GM18951 (cell line): ENCODE results near the gene KPNA4.
"Not testable (repeated sequence)": the region's sequence is repeated elsewhere in the genome, so short reads cannot be mapped to it uniquely, and the experiment has no call there.

Experiments
- POLR2A ChIP-seq: IDR thresholded peaks from 4 replicates; pipeline ENCODE4 v1.6.1; 2011; ENCODE audit warnings: mild to moderate bottlenecking; ENCODE audit not compliant: insufficient read length, insufficient read depth; ENCODE audit errors: extremely low read depth
- in situ Hi-C: fragments of 300-500 bp; cut with MboI; formaldehyde crosslinking; loops from one replicate; pipeline ENCODE4 v1.12.0; 2022; ENCODE audit warnings: low sequenced_read_pairs, mixed read lengths, inconsistent platforms; ENCODE audit not compliant: unreplicated experiment

The KPNA4 gene

DNA sequence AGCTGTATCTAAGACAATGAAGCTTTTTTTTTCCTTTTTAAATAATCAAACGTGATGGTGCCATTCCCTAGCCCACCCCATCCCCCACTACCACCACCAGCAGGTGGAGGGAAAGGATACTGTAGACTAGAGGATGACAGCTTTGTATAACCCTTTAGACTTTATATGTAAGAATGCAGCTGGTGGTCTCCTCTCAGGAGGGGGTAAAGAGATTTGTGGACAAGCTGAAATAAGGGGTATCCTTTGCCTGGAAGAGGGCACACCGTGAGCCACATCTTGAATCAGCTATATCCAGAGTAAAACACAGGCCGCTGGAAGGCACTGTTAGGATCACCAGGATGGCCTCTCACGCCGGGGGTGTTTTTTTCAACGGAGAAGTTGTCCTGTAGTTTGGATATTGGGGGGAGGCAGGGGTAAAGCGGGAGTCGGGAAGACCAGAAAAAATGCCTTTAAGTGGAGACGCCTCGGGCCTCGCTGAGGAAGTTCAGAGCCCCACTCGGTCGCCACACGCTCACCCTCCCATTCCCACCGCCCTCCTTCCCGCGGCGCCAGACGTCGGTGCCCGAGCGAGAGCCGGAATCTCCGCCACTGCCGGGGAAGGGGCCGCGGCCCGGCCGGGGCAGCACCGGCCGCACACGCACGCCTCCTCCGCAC lies 986 bp downstream of the KPNA4 start:
- in situ Hi-C loops, result no loop called here
- TF ChIP-seq POLR2A, result no peak

DNA sequence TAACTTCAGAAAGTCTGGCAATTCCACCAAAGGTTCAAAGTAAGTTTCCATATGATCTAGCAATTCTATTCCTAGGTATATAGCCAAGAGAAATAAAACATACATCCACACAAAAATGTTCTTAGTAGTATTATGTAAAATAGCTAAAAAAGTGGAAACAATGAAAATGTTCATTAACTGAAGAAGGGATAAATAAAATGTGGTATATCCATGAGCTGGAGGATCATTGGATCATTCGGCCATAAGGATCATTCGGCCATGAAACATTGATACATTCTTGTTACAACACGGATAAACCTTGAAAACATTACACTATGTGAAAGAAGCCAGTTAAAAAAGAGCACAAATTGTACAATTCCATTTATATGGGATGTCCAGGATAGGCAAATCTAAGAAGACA lies 2.4 kb downstream of the KPNA4 start:
- in situ Hi-C loops, result no loop called here

DNA sequence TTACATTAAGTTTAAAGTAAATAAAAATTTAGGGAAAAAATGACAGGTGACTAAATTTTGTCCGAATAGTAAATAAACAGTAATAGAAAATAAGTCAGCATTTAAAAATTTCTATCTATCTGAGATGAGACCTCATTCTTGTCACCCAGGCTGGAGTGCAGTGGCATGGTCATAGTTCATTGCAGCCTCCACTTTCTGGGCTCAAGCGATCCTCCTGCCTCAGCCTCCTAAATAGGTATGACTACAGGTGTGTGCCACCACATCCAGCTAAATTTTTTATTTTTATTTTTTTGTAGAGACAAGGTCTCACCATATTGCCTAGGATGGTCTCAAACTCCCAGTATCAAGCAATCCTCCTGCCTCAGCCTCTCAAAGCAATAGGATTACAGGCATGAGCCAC lies 7.8 kb downstream of the KPNA4 start:
- in situ Hi-C loops, result no loop called here
- TF ChIP-seq POLR2A, result no peak

More for the DNA sequence above, 2.4 kb downstream of the KPNA4 start:
- no peak for TF ChIP-seq POLR2A

DNA sequence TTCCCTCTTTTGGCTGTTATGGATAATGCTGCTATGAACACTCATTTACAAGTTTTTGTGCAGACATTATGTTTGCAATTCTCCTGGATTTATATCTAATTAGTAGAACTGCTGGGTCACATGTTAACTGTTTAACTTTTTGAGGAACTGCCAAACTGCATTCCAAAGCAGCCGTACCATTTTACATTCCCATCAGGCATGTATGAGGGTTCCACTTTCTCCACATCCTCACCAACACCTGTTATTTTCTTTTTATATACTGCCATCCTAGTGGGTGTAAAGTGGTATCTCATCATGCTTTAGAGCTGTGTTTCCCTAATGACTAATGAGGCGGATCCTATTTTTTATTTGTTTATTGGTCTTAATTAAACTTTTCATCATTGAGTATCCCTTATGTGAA lies 9.2 kb downstream of the KPNA4 start:
- in situ Hi-C loops, result no loop called here
- no peak for TF ChIP-seq POLR2A

DNA sequence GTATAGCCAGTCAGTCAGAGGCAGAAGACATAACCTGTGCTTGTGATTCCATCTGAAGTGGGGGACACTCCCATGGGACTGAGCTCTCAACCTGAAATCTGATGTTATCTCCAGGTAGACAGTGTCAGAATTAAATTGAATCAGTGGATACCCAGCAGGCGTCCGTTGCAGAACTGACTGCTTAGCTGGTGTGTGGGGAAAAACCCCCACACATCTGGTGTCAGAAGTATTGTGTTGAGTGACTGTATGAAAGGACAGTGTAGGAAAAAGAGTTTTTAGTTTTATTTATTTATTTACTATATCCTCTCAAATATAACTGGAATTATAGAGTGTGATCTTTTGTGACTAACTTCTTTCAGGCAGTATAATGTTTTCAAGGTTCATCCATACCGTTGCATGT lies 10.4 kb downstream of the KPNA4 start:
- TF ChIP-seq POLR2A, result no peak
- in situ Hi-C loops, result no loop called here

DNA sequence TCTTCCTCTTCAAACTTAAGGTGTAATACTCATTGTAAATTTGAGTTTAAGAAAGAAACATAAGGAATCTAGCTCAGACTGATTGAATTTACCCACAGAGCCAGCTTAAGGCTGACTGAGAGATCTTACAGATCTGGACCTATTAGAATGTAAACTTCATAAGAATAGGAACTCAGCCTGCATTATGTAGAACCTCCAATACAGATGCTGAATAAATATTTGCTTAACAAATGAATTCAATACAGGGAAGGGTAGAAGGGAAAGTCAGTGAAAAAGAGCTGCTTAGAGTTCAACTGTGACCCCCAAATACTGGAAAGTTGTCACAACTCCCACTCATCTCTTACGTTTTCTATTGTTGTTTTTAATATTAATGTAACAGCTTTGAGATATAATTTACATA lies 11.5 kb downstream of the KPNA4 start:
- no peak for TF ChIP-seq POLR2A
- in situ Hi-C loops, result no loop called here

DNA sequence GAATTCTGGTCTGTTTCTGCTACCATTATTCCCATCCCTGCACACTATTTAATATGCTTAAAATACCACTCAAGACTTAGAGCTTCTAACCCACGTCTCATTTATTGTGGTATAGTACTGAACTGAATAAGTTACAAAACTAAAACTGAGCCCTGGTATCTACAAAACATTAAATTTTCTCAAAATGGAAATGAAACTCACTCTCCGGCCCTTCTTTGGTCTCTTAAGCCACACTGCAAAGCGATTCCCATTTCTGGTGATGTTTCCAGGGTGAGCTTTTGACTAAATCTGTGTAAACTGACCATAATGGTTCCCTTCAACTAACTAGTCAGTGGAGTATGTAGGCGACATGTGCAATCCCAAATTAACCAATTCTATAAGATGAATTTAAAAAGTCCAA lies 18.6 kb downstream of the KPNA4 start:
- in situ Hi-C loops, result no loop called here
- TF ChIP-seq POLR2A, result no peak

DNA sequence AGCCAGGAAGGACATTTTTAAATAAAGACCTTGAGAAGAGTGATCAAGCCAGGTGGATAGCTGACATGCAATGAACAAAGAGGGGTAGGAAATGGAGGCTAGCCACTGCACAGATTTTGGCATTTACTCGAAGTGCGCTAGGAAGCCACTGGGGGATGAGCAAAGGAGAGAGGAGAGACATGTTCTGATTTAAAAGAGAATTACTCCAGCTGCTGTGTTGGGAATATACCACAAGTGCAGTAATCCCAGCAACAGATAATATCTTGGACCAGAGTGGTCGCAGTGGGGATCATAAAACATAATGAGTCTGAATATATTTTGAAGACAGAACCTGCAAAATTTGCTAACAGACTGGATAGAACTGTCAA lies 19.9 kb downstream of the KPNA4 start:
- TF ChIP-seq POLR2A, result no peak

DNA sequence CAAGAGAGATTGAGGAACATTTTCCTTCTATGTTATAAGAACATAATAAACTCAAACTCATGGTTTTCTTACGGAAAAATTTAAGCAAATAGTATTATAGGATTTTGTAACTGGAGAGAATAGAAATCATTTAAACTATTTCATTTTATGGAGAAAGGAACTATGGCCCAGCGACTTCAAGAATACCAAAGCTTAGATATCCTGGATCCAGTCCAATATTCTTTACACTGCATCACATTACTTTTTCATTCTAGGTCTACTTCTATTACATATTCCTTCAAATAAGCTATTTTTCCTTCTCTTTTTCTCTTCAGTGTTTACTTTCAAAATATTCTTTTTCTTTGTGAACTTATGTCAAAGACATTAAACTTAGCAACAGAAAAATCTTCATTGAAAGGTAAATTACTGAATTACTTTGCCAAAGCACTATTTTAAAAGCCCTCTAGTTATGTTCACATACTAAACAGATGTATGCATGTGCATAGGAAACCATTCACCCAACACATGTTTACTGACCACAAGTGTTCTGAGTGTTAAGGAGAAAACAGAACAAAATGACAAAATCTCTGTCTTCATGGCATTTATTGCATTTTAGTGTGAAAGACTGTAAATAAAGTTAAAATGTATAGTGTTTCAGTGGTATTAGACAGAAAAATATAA lies 20.4 kb downstream of the KPNA4 start:
- in situ Hi-C loops, result no loop called here
- TF ChIP-seq POLR2A, result no peak

More for the DNA sequence above, 19.9 kb downstream of the KPNA4 start:
- in situ Hi-C loops, result no loop called here

DNA sequence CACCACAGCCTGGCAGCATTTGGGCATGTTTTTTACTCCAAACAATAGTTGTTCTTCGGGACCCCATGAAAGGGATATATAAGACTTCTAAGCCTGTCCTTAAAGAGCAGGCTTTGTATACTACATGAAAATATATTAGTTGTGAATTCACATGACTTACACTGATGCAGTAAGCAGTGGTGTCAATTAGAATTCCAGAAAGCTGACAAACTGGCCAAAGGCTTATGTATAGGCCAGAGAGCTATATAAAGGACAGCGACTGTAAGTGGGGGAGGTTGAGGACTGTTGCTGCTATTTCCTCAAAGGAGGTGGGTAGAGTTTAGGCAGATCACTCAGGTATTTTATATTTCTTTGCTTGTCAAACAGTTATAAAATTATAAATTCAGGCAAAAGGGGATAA lies 24.8 kb downstream of the KPNA4 start:
- in situ Hi-C loops, result no loop called here
- no peak for TF ChIP-seq POLR2A

DNA sequence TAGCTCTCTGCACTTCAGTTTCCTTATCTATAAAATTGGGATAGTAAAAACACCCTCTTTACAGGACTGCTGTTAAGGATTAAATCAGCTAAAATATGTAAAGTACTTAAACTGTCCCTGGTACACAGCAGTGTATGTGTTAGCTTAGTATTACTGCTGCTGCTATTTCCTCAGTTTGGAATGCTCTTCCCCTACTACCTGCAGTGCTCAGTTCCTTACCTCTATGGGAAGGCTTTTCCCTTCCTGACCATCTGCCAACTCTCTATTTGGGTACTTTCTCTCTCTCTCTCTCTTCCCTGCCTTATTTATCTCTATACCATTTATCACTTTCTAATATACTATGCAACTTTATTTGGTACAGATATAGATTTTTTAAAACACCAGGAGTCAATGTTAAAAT lies 26.5 kb downstream of the KPNA4 start:
- no peak for TF ChIP-seq POLR2A
- in situ Hi-C loops, result no loop called here

DNA sequence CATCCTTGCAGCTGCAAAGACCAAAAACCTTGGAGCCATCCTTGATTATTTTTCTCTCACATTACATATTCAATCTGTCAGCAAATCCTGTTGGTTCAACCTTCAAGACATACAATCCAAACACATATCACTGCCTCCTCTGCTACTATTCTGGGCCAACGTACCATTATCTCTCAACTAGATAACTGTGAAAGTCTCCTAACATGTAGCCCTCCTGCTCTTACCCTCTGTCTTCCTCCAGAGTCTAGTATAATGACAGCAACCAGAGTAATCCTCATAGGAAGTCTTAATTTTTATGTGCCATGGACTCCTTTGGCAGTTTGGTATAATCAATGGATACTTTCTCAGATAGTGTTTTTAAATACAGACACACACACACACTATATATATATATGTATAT lies 27.6 kb downstream of the KPNA4 start:
- in situ Hi-C loops, result no loop called here
- TF ChIP-seq POLR2A, result no peak

DNA sequence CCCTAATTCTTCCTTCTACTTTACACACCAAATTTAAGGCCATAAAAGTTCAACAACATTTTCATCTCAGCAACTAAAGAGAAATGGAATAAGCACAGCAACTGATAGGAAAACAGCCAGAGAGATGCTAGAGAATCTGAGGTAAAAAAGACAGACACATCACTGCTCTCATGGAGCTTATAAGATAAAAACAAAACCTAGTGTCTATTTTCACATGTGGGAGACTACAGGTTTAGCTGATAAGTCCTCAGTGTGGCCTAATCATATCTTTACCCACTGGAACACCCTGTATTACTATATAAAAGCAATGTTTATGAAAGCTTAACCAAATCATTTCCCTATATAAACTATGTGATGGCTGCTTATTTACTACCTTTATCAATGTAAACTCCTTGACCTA lies 33.0 kb downstream of the KPNA4 start:
- TF ChIP-seq POLR2A, result no peak
- in situ Hi-C loops, result no loop called here

DNA sequence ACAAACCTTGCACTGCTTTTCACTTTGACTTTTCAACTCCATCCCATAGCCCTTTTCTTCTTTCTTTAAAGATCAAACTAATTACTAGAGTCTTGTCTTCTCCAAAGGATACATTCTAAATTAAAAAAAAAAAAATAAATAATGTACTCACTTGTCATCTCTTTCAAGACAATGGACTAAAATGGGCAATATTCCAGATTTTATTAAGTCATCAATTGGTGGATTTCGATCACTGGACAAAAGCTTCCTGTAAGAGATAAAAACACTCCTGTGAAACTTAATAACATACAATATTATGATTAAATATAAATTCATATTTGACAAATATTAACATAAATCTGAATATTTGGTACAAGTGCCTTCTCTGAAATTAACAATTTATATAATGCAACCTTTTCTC lies 34.1 kb downstream of the KPNA4 start:
- in situ Hi-C loops, result no loop called here
- TF ChIP-seq POLR2A, result no peak

DNA sequence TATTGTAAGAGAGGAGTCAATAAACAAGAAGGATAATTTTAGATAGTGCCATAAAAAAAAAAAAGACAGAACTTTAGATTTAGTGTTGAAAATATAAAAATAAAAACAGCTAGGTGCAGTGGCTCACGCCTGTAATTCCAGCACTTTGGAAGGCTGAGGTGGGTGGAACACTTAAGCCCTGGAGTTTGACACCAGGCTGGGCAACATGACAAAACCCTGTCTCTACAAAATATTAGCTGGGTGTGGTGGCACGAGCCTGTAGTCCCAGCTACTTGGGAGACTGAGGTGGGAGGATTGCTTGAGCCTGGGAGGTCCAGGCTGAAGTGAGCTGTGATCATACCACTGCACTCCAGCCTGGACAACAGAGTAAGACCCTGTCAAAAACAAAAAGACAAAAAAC lies 49.0 kb downstream of the KPNA4 start:
- in situ Hi-C loops, result not testable (repeated sequence)
